ENCODE measurements around the gene ADAMTS12.

- no peak for TF ChIP-seq CTCF (IDR thresholded peaks at IDR 0.05; ENCODE audit: low read depth, low read length)
- TF ChIP-seq EZH2phosphoT487 (IDR thresholded peaks at IDR 0.05; ENCODE audit: low read depth), result no peak
Measured at GRCh38 chr5:33781286-33781685, 110.5 kb downstream of the ADAMTS12 start.
